H1 (cell line): Measurements from ENCODE around the gene PIGX. TPM values are rescaled to one million over a fixed set of nuclear protein-coding genes. Genes with fewer than 3 reads are reported as not detected.

Experiments used
- CREB1 ChIP-seq: IDR thresholded peaks from 2 replicates; pipeline ENCODE4 v1.6.1; 2012; ENCODE audit warnings: inconsistent platforms
- EGR1 ChIP-seq: IDR thresholded peaks from 2 replicates; pipeline ENCODE4 v1.6.1; 2011; ENCODE audit warnings: low read depth, low read length, borderline replicate concordance
- SRF ChIP-seq: IDR thresholded peaks from 2 replicates; pipeline ENCODE4 v1.6.1; 2011; ENCODE audit warnings: mild to moderate bottlenecking, low read depth, low read length, moderate library complexity
- polyA plus RNA-seq, 7 experiments: library from polyadenylated mRNA; depleted of rRNA in 3 of 7; stranded (reverse) in 5 of 7; unstranded in 2 of 7; fragments of >200 nt in 5 of 7; fragments of 200-250 nt in 2 of 7; gene quantifications; 1 replicate in 5 of 7; 2 replicates in 1 of 7; 4 replicates in 1 of 7; pipeline versions ENCODE4 v1.2.1 to v1.2.3, GENCODE V29; 2011 to 2013; ENCODE audit warnings: missing spikeins in 2 of 7, mixed read lengths in 2 of 7
- total RNA-seq: library from RNA; stranded (reverse); fragmentation: NEBNext Ultra II Directional; extraction: Animal tissue kit (Norgen Biotek cat#: 25700); gene quantifications from 2 replicates; pipeline ENCODE4 v1.2.1, GENCODE V29; 2021
- TF ChIP-seq, protein P1 (sequence below): IDR thresholded peaks from 2 replicates; pipeline ENCODE4 v1.6.1; 2011; ENCODE audit warnings: low read length, improper control_type of control experiment

Gene PIGX
- total and polyA plus RNA-seq, 2 of the 8 experiments (the other 6 are each of a cell fraction or from before 2014, with no cell fraction given): 7.0 to 14.9 TPM

GRCh38 chr3:196697270-196697669, 14.9 kb upstream of the PIGX start (continued):
- TF ChIP-seq, protein P1, sequence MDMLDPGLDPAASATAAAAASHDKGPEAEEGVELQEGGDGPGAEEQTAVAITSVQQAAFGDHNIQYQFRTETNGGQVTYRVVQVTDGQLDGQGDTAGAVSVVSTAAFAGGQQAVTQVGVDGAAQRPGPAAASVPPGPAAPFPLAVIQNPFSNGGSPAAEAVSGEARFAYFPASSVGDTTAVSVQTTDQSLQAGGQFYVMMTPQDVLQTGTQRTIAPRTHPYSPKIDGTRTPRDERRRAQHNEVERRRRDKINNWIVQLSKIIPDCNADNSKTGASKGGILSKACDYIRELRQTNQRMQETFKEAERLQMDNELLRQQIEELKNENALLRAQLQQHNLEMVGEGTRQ: no peak
- TF ChIP-seq SRF (no peak), CREB1 (no peak), EGR1 (no peak)
